GM19468 (cell line): ENCODE results near the gene PCDH9.

ENCODE experiments used
- ATAC-seq: cut with Tn5 transposase; IDR thresholded peaks from one replicate; pipeline ENCODE4 v1.9.1; 2021; ENCODE audit warnings: mild to moderate bottlenecking, moderate library complexity, moderate number of reproducible peaks; ENCODE audit not compliant: unreplicated experiment; ENCODE audit errors: extremely low read depth

PCDH9 gene

DNA sequence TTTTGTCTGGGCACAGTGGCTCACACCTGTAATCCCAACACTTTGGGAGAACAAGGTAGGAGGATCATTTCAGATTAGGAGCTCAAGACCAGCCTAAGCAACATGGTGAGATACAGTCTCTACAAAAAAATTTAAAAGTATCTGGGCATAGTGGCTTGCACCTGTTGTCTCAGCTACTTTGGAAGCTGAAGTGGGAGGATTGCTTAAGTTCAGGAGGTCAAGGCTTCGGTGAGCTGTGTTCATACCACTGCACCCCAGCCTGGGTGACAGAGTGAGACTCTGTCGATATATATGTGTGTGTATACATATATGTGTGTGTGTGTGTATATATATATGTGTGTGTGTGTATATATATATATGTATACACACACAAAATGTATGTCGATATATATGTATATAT, 833.0 kb downstream of the PCDH9 start:
- ATAC-seq: no peak

DNA sequence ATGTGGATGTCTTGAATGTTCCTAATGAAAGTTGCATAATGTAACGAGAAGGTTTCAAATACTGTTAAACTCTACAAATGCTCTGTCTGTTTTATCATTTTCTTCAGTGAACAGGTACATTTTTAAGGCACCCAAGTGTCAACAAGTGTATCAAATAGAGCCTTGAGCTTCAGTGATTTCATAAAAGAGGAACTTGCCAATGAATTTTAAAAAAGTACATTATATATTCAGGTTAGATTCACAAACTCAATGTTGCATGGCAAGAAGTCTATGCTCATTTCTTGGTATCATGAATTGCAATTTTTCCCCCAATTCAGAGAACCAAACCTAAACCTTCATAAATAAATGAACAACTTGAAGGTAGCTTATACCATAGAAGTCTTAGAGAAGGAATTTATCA, 838.8 kb downstream of the PCDH9 start:
- no peak for ATAC-seq

DNA sequence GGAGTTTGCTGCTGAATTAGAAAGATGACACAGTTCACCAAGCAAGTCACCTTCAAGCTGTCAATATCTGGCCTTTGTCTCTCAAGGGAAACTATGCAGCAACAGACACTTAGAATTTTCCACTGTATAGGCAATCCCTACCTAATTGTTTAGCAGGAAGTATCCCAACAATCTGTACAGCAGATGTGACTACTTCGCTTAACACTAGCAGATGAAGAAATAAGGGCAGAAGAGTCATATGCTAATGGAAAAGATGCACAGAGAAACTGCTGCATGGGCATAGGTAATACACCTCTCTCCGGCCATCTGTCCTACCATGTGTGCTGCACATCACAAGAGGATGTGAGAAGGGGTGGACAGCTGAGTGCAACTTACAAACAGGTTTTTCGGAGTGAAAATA, 851.2 kb downstream of the PCDH9 start:
- no peak for ATAC-seq

DNA sequence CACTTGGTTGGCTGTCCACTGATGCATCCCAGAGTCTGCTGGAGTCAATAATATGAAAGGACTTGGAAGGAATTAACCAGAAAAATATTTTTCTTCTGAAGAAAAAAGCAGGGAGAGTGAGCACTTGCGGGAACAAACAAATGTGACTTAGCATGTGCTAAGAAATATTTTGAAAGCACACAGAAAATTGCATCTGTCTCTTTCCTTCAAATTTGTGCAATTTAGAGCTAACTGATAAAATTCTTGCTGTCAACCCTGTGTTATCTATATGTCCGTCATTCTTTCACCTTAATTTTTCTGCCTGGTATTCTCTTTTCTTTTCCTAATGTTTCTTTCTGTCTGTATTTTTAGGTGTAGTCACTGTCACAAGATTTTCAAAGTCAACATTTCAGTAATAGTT, 852.6 kb downstream of the PCDH9 start:
- ATAC-seq: no peak

DNA sequence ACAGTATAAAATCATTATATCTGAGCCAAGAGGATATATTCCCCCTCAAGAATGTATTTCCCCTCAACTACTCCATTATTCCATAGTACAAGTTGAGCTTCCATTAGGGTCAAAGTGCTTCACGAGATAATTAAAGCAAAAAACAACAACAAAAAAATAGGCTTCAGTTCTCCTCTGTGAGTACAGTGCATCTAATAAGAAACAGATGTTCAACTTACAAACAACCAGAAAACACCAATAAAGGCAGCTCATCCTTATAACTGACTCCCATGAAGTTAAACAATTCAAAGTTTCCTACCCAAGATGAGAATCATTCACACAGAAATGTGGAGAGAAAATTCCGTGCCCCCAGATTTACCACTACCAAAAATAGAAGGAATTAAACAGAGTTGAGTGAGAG, 854.4 kb downstream of the PCDH9 start:
- ATAC-seq: no peak

DNA sequence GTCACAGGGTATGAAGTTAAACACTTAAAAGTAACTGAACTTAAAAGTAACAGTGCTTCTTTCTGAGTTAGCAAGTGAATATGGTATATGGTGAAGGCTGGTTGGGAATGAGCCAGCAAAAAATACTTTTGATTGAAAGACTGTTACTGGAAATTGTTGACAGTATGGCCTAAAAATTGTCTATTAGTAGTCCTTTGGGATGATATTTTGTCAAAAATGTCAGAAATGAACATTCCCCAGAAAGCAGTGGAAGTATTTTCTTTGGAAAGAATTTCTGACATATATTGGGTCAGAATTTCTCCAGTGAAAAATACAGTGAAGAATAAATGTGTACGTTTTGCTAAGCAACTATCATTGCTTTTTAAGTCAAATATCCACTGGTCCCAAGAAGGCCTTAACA, 860.5 kb downstream of the PCDH9 start:
- no peak for ATAC-seq

DNA sequence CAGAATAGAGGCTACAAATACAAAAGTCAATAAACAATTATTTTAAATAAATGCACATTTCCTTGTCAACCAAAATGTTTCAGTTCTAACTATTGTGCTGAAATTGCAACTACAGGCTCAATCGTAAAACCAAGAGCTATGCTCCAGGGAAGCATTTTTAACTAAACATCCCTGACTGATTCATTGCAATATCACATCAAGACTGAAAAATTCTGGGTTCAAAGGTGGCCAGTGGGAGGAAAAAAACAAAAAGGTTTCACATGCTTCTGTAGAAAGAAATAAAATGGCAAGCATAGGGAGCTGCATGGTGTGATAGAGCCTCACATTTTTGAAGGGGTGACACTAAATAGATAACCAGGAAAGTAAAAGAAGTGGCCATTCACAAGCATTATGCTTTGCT, 862.8 kb downstream of the PCDH9 start:
- ATAC-seq: no peak

DNA sequence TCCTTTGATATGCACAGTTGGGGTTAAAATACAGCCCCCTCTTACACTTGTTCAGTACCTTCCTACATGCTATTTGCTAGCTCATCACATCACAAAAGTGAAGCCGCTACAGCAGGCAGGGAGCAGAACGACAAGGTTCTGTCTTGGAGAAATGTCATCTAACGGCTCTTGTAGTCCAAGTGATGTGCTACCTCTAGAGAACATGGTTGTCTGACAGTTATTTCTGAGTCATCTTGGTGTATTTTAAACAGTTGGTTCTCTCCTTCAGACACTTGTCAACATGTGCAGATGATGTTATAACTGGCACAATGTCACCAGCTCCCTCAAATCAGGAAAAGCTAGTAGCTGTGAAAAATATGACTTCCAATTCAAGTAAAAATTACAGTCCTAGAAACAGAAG, 865.0 kb downstream of the PCDH9 start:
- no peak for ATAC-seq

DNA sequence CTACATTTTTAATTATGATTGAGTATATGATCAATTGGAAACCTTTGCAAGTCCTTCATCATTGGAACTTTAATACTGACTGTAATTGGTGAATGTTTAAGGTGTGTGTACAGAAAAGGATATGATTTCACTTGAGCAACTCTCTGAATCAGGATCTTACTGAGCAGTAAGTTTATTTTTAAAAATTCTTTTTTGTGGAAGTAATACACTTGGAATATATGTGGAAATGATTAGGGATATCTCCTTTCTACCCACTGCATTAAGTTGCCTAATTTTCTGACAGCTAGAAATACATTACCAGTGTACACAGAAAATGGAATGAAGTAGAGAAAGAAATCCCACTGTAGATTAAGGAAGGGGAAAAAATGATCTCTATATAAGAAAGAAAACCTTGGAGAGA, 865.8 kb downstream of the PCDH9 start:
- no peak for ATAC-seq

DNA sequence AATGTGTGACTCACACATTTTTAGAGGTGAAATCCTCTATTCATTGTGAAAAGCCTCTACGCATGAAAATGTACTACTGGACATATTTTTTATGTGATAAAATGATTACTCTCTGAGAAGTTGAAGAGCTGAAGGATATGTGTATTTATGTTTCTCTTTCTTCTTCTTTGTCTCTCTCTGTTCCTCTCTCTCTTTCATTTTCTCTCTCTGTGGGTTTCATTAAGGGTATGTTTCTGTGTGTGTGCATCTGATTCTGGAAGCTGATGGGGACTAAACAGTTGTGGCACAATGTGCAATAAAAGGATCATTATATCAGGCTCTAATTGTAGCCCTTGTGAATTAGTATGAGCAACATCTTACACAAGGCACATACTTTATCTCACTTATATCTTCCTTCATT, 867.7 kb downstream of the PCDH9 start:
- no peak for ATAC-seq

DNA sequence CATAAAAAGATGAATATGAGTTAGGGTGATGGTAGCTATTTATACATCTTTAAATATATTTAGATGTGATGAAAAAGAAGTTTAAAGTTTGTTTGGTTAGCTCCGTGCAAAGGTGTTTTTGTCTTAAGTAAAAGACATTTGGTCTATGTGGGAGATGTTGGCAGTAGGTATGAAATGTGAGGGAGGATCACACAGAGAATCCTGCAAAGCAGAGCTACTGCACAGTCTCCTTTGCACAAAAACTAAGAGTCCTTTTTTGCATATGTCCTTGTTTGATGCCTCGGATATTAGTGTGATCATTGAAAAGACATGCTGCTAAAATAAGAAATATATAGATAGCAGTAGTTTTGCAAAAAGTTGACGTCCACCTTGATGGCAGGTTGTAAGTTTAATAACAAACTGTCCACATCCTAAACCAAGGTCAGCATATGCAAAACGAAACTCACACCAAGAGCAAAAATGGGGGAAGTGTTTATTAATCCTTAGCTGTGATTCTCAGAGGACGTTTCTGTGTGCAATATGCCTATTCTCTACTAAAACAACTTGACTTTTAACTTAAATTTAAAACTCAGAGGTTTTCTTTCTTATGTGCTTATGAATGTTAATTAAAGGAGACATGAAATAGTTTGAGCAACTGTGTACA, 870.1 kb downstream of the PCDH9 start:
- peak; percentile 45 for ATAC-seq

DNA sequence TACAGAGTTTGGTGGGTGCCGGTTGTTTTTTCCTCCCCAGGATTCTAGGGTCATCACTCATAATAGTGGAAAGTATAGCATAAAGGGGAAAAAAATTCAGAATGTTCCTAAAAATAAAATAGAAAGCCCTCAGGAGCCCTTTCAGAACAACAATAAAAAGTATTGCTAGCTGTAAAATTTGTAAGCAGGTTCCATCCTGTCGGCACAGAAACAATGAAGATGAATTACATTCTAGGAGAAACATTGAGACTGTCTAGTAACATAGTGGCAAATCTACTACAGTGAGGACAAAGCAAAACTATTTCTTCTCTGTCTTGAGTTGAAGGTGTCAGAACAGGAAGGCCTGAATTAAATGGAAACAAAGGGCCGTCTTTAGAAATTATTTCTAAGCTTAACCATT, 870.7 kb downstream of the PCDH9 start:
- no peak for ATAC-seq

DNA sequence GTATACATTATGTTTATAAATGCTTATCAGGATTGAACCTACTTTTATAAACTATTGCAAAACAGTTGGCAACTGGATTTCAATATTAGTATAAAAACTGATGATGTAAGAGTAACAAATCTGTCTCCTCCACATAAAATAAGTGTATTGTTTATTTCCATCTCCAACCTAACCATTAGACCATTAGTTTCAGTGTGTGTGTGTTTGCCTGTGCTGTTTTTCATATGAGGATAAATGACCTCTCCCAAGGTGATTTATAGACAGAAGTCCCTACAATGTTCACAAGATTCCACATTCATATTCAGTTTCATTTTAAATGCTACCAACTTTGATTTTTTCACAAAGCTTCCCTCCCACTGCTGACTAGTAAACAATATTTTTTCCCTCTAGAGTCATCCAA, 871.6 kb downstream of the PCDH9 start:
- ATAC-seq: no peak

DNA sequence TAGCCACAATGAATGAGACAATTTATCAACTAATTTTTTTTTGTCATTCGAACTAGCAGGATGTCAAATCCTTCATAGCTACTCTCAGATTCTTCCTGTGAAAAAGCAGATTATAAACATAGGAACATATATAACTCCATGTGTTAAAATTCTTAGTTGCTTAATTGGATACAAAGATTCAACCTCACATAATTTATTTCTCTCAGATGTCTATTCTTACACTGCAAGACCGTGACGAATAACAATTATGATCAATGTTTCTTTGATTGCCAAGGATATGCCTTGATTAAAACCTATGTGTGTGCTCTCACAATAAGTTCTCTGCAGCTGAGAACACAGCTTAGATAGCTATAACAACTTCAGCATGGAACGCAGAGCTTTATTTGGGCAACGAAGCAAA, 872.7 kb downstream of the PCDH9 start:
- ATAC-seq: no peak

DNA sequence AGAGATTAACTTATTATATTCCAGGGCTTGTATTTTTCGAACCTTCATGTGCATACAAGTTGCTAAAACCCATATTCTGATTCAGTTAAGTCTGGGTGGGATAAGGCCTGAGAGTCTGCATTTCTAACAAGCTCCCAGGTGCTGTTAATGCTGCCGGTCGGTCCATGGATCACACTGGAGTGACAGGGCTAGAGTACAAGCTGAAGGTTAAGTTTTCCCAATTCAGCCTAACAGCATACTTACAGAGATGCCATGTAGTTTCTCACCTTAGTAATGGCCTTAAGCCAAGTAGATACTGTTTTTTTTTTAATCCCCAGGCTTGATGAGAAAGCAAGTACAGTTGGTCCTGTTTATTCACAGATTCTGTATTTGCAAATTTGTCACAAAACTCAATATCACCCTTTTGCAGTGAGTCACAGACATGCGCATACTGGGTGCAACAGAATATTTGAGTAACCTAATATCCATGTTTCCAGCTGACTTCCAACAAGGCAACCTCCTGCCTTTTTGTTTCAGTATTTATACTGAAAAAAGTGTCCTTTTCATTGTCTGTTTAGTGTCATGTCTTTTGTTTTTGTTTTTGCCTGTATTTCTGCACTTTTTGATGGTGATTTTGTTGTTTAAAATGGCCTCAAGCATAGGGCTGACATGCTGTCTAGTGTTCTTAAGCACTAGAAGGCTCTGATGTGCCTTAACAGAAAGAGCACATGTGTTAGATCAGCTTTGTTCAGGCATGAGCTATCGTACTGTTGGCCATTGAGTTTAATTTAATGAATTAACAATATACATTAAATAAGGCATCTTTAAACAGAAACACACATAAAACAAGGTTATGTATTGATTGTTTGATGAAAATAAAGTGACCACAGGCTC, 875.0 kb downstream of the PCDH9 start:
- no peak for ATAC-seq

DNA sequence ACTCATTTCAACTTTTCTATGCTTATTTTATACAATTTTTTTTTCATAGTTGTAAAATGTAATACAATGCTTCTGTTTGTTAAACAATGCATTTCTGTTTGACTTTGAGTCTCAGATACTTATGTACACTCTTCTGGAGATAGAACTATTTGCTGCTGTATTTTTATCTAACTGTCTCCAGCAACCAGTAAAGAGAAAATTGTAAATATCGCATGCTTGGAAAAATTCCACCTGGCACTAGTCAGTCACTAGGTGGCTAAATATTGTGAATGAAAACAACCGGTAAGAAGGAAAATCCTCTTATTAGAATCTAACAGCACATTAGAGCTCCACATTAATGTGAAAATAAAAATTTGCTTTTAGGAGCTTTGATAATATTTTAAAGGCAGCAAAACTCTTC, 876.5 kb downstream of the PCDH9 start:
- no peak for ATAC-seq

DNA sequence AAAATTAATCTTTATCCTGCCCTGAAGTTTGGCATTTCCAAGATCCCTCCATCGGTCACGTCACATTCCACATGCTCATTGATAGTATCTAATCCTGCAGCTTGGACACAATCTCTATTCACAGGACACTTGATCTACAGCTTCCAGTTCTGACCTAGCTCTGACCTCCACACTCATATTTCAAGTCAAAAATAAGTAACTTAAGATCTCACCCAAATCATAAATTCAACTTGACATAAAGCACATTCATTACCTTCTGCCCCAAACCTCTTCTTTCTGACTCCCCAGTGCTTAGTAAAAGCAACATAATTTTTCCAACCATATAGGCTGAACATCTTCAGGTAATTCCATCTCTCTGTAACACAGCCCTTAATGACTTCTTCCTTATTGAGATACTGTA, 880.2 kb downstream of the PCDH9 start:
- no peak for ATAC-seq

DNA sequence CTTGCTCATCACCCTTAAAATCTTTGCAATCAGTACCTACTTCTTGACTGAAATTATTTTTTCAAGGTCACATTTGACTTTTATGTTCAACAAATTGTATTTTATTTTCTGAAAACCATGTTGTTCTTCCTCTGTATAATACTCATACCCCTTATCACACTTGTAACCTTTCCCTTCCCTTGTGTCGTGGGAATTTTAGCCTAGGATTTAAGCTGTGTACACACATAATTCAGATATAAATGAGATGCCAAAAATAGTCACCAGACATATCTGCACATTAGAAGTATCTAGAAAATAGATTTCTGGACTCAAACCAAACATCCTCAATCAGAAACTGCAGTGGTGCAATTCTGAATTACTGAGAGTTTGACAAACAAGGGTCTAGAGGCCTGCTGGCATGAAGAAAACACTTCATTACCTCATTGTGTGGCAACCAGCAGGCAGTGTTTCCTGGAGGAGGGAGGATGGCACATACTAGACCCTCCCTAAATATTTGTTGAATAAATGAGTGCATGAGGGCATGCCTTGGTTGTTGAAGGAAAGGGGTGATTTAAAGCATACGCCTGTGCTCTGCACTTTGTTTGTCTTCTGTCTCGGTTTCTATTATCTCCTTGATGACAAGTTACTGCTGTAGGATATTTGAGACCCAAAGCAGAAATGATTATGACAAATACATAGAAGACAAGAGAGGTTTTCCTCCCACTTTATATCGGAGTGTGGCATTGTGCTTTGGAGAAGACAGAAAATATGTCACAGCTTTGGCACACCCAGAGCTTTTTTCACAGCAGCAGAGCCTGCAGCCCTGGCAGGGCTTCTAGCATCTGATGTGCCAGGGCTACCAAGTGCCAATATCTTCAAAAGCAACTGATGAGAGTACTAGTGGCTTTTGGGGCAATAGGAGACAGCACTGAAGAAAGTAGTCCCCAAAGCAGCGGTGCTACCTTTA, 881.1 kb downstream of the PCDH9 start:
- ATAC-seq: no peak

DNA sequence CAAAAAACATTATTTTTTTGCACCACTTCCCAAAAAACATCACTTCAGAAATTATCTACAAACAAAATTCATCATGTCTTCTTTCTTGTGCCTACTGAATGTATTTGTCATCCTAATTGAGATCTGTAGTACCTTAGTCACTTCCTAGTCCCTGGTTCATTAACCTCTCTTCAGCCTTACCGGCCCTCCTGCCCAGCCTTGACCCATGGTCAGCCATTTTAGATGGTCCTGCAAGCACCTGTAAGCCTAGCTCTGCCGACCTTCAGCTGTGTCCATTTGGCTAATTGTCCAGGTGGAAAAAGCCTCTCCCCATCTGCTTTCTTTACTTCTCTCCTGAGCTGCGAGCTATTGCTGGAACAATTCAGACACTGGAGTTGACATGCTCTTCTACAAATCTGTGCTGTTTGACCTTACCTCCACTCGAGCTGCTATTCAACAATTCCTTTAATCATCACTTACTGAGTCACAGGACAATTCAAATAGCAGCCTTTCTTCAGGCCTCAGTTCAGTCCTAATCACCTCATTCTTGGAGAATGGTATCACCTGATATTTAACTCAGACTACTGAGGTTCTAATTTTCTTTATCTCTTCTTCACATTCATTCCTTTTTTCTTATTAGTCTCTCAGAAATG, 882.5 kb downstream of the PCDH9 start:
- ATAC-seq: no peak

DNA sequence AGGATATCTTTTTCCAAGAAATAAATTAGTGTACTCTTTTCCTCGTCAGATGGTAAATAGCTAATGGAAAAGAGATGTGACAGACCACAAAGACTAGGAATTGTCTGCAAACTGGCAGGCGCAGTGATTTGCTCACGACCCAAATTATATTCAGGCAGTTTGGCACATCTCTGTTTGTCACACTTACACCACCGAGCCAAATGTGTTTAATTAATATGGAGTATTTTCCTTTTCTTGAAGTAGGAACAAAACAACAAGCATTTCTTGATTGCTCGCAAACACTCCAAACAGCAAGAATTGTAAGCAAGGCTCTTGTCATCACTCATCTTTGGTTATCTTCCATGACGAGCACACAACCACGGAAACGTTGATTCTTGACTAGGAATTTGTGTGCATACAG, 884.2 kb downstream of the PCDH9 start:
- ATAC-seq: no peak

DNA sequence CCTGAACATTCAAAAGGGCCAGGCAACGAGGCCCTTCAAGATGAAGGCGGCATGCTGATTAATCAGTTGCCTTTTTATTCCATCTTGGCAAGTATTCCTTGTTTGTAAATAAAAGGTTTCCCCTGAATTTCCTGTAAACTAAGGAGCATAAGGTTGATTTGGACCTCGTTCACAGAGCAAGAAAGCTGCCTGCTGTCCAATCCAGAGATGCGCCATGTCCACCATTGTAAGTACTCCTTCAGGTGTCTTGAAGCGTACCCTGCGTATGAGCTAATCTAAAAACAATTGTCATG, 884.7 kb downstream of the PCDH9 start:
- no peak for ATAC-seq
